ENCODE measurements around the gene BTD.
"Not testable (repeated sequence)": the region's sequence is repeated elsewhere in the genome, so short reads cannot be mapped to it uniquely, and the experiment has no call there.

The BTD gene

GRCh38 chr3:15602816-15603215 lies 1.3 kb downstream of the BTD start:
- not testable (repeated sequence) for DNase-seq (ENCODE audit: low read depth in 2 of 2)

DNA sequence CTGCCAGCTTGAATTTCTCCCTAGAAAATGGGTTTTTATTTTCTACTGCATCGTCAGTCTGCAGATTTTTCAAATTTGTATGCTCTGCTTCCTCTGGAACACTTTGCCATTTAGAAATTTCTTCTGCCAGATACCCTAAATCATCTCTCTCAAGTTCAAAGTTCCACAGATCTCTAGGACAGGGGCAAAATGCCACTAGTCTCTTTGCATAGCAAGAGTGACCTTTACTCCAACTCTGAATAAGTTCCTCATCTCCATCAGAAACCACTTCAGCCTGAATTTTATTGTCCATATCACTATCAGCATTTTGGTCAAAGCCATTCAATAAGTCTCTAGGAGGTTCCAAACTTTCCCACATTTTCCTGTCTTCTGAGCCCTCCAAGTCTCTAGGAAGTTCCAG lies 3.0 kb downstream of the BTD start:
- not testable (repeated sequence) for DNase-seq (ENCODE audit: low read depth in 2 of 2)

GRCh38 chr3:15606434-15606891 lies 4.9 kb downstream of the BTD start:
- DNase-seq (ENCODE audit: low read depth in 2 of 2): no peak

GRCh38 chr3:15610082-15610759 lies 8.7 kb downstream of the BTD start:
- no peak for DNase-seq (ENCODE audit: low read depth in 2 of 2)

- DNase-seq (ENCODE audit: low read depth in 2 of 2): no peak
Measured at GRCh38 chr3:15611018-15611417, 9.5 kb downstream of the BTD start.

DNA sequence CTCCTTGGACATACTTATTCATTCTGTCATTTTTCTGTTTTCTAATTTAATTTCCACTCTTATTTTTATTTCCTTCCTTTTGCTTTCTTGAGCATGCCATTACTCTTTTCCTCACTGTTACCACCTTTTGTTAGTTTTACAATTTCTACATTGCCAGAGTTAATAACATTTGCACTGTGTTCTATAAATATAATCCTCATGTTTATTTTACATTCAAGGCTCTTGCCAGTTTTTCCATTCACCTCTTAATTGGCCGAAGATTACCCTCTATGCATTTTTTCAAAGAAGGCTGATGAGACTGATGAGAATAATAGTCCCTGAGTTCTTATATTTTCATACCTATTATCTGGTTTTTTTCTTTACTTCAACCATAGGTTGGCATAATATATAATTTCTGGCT lies 10.5 kb downstream of the BTD start:
- no peak for DNase-seq (ENCODE audit: low read depth in 2 of 2)

DNA sequence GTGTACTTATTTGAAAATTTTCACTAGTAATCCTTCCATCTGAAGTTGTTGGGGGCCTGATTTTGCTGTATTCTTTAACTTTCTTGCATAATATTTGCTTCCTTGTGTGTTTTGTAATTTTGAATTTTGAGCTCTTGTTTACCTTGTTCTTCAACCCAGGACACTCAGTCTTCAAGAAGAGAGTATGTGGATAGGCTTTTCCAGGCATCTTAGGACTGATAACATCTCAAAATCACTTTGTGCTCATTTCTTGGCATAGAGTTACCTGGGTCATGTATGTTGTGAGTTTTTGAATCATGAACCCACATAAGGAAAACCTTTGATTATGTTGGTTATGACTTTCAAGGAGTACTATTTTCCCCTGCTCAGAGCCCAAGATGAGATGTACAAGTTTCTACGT lies 13.4 kb downstream of the BTD start:
- no peak for DNase-seq (ENCODE audit: low read depth in 2 of 2)

DNA sequence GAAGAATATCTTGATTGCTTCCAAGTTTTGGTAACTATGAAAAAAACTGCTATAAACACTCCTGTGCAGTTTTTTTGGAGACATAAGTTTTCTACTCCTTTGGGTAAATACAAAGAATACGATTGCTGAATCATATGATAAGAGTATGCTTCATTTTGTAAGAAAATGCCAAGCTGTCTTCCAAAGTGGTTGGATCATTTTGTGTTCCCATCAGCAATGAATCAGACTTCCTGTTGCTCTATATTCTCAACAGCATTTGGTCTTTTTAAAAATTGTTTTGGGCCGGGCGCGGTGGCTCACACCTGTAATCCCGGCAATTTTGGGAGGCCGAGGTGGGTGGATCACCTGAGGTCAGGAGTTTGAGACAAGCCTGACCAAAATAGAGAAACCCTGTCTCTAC lies 14.5 kb downstream of the BTD start:
- no peak for DNase-seq (ENCODE audit: low read depth in 2 of 2)

DNA sequence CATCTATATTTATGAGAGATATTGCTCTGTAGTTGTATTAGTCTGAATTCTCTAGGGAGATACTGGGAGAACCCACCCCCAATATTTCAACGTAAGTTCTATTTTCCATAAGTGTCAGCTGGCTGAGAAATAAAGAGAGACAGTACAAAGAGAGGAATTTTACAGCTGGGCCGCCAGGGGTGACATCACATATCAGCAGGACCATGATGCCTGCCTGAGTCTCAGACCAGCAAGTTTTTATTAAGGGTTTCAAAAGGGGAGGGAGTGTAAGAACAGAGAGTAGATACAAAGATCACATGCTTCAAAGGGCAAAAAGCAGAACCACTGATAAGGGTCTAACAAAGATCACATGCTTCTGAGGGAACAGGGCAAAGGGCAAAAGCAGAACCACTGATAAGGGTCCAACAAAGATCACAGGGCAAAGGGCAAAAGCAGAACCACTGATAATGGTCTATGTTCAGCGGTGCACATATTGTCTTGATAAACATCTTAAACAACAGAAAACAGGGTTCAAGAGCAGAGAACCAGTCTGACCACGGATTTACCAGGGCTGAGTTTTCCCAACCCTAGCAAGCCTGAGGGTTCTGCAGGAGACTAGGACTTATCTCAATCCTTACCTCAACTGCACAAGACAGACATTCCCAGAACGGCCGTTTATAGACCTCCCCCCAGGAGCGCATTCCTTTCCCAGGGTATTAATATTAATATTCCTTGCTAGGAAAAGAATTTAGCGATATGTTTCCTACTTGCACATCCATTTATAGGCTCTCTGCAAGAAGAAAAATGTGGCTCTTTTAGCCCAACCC lies 18.3 kb downstream of the BTD start:
- DNase-seq (ENCODE audit: low read depth in 2 of 2): not testable (repeated sequence)

DNA sequence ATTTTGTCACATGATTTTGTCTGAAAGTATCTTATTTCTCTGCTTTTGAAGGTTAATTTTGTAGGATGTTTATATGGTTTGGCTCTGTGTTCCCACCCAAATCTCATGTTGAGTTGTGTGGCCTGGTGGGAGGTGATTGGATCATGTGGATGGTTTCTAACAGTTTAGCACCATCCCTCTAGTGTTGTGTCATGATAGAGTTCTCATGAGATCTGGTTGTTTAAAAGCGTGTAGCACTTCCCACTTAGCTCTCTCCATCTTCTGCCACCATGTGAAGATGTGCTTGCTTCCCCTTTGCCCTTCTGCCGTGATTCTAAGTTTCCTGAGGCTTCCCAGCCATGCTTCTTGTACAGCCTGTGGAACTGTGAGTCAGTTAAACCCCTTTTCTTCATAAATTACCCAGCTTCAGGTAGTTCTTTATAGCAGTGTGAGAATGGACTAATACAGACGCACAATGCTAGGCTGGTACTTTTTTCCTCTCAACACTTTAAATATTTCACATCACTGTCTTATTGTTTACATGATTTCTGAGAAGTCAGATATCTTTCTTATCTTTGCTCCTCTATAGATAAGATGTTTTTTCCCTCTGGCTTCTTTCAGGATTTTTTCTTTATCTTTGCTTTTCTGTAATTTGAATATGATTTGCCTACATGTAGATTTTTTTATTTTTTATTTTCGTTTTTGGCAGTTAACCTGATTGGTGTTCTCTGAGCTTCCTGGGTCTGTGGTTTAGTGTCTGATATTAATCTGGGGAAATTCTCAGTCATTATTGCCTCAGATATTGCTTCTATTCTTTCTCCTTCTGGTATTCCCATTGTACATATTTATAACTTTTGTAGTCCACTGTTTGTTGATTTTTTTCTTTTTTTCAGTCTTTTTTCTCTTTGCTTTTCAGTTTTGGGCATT lies 22.2 kb downstream of the BTD start:
- DNase-seq (ENCODE audit: low read depth in 2 of 2): no peak

DNA sequence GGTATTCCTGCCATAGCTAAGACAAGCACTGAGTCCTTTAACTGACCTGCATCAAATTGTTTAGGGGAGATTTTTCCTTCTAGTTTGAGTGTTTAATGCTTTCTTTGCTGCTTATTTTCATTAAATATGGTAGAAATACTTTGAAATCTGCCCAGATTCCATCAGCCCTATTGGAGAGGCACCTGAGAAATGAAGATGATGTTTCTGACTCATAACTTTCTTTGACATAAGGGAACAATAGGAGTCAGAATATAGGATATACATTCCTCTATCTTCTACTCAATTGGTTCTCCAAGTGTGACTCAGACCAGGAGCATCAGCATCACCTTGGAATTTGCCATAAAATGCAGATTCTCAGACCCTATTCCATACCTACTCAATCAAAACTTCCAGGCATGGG lies 27.4 kb downstream of the BTD start:
- no peak for DNase-seq (ENCODE audit: low read depth in 2 of 2)

- peak; percentile 37 to 47 for DNase-seq (ENCODE audit: low read depth in 2 of 2)
Measured at GRCh38 chr3:15629860-15630597, 28.5 kb downstream of the BTD start.

- DNase-seq (ENCODE audit: low read depth in 2 of 2): no peak
Measured at GRCh38 chr3:15630646-15631350, 29.3 kb downstream of the BTD start.

- no peak for DNase-seq (ENCODE audit: low read depth in 2 of 2)
Measured at GRCh38 chr3:15631426-15632211, 30.1 kb downstream of the BTD start.

GRCh38 chr3:15632212-15632580 lies 30.7 kb downstream of the BTD start:
- no peak for DNase-seq (ENCODE audit: low read depth in 2 of 2)

DNA sequence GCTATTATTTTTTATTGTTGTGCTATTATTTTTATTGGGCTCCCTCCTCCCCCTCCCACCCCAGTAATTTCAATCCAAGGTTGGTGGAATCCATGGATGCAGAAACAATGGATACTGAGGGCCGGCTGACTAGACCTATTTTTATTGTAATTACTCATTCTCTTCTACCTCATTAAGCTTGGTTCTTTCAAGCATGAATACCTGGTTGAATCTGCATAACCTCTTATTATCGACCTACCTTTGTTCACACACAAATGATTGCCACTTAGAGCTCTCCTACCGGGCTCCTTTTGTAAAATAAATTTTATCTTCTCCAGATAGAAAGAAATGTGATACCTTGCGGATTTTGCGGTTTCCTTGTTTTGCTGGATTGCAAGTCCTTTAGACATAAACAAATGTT lies 31.6 kb downstream of the BTD start:
- no peak for DNase-seq (ENCODE audit: low read depth in 2 of 2)

- DNase-seq (ENCODE audit: low read depth in 2 of 2): no peak
Measured at GRCh38 chr3:15633766-15634598, 32.4 kb downstream of the BTD start.

GRCh38 chr3:15634671-15635070 lies 33.1 kb downstream of the BTD start:
- DNase-seq (ENCODE audit: low read depth in 2 of 2): no peak

DNA sequence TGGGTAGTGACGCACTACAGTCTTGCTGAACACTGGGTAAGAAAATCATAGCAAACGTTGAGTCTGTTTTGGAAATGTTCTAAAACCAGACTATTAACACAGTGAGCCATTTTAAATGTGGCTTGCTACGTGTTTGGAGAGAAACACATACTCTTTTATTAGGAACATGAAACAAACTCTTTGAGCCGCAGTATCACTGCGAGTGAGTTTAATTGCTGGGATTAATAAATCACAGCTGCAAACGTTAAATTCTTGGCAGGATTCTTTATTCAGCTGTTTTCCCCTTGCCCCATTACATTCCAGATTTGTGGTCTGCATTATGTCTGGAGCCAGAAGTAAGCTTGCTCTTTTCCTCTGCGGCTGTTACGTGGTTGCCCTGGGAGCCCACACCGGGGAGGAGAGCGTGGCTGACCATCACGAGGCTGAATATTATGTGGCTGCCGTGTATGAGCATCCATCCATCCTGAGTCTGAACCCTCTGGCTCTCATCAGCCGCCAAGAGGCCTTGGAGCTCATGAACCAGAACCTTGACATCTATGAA lies 33.6 kb downstream of the BTD start:
- DNase-seq (ENCODE audit: low read depth in 2 of 2): no peak
